HG03025 (cell line): Measurements from ENCODE around the gene FUS.
"Not testable (repeated sequence)": the region's sequence is repeated elsewhere in the genome, so short reads cannot be mapped to it uniquely, and the experiment has no call there.

Experiments used
- ATAC-seq: cut with Tn5 transposase; IDR thresholded peaks from one replicate; pipeline ENCODE4 v1.9.1; 2021; ENCODE audit warnings: mild to moderate bottlenecking, moderate library complexity; ENCODE audit not compliant: unreplicated experiment, low FRiP score

FUS gene

GRCh38 chr16:31184888-31185287 is 4.9 kb downstream of the FUS start:
- ATAC-seq = no peak

- ATAC-seq = no peak
Measured at GRCh38 chr16:31185339-31185738, 5.4 kb downstream of the FUS start.

GRCh38 chr16:31186176-31186575 is 6.2 kb downstream of the FUS start:
- no peak for ATAC-seq

GRCh38 chr16:31186930-31187807 is 7.2 kb downstream of the FUS start:
- ATAC-seq = no peak

GRCh38 chr16:31187808-31188189 is 7.9 kb downstream of the FUS start:
- no peak for ATAC-seq

GRCh38 chr16:31188450-31189411 is 8.8 kb downstream of the FUS start:
- no peak for ATAC-seq

GRCh38 chr16:31189412-31189778 is 9.5 kb downstream of the FUS start:
- ATAC-seq = no peak

GRCh38 chr16:31190061-31190460 is 10.1 kb downstream of the FUS start:
- ATAC-seq = no peak

GRCh38 chr16:31190818-31191444 is 11.0 kb downstream of the FUS start:
- no peak for ATAC-seq

- ATAC-seq = no peak
Measured at GRCh38 chr16:31191697-31192428, 11.9 kb downstream of the FUS start.

- no peak for ATAC-seq
Measured at GRCh38 chr16:31192856-31193642, 13.1 kb downstream of the FUS start.

- ATAC-seq = no peak
Measured at GRCh38 chr16:31193874-31194273, 13.9 kb downstream of the FUS start.

GRCh38 chr16:31194898-31195297 is 15.0 kb downstream of the FUS start:
- no peak for ATAC-seq

GRCh38 chr16:31195861-31196260 is 15.9 kb downstream of the FUS start:
- not testable (repeated sequence) for ATAC-seq

- ATAC-seq = no peak
Measured at GRCh38 chr16:31196324-31197088, 16.6 kb downstream of the FUS start.

GRCh38 chr16:31198207-31198882 is 18.4 kb downstream of the FUS start:
- ATAC-seq = no peak

- ATAC-seq = no peak
Measured at GRCh38 chr16:31199430-31200041, 19.6 kb downstream of the FUS start.

GRCh38 chr16:31200111-31200510 is 20.2 kb downstream of the FUS start:
- ATAC-seq = not testable (repeated sequence)
